RCC 7860 (cell line): ENCODE results near the gene GALNT18.

Experiments
- DNase-seq: peaks from one replicate; pipeline ENCODE4 v3.0.0-alpha.2; 2015; ENCODE audit warnings: low spot score
- FAIRE-seq: peaks from 2 replicates; lab custom pipeline; 2012; peaks lifted over from hg19 to GRCh38; lab: Jason Lieb, UNC

GALNT18 gene

GRCh38 chr11:11624926-11625325 lies 3.1 kb upstream of the GALNT18 start:
- DNase-seq, result no peak
- FAIRE-seq, result no peak

GRCh38 chr11:11624204-11624603 lies 2.4 kb upstream of the GALNT18 start:
- FAIRE-seq, result no peak

GRCh38 chr11:11622772-11623171 lies 967 bp upstream of the GALNT18 start:
- no peak for DNase-seq
- no peak for FAIRE-seq

More at GRCh38 chr11:11624204-11624603, 2.4 kb upstream of the GALNT18 start:
- DNase-seq, result no peak

GRCh38 chr11:11622340-11622706 lies 518 bp upstream of the GALNT18 start:
- FAIRE-seq (no peak), DNase-seq (no peak)

GRCh38 chr11:11620921-11621572 lies 758 bp downstream of the GALNT18 start:
- FAIRE-seq (no peak), DNase-seq (no peak)

- no peak for FAIRE-seq
- DNase-seq, result no peak
These were observed 1.5 kb downstream of the GALNT18 start for GRCh38 chr11:11620173-11620920.

GRCh38 chr11:11618973-11619435 lies 2.8 kb downstream of the GALNT18 start:
- no peak for FAIRE-seq
- DNase-seq, result no peak

- DNase-seq (no peak), FAIRE-seq (no peak)
These were observed 6.7 kb downstream of the GALNT18 start for GRCh38 chr11:11615086-11615485.

- DNase-seq (no peak), FAIRE-seq (no peak)
These were observed 9.4 kb downstream of the GALNT18 start for GRCh38 chr11:11612439-11612838.

- FAIRE-seq (no peak), DNase-seq (no peak)
These were observed 10.4 kb downstream of the GALNT18 start for GRCh38 chr11:11611381-11611780.

GRCh38 chr11:11608783-11609232 lies 13.0 kb downstream of the GALNT18 start:
- DNase-seq, result peak; percentile 68
- peak; percentile 74 for FAIRE-seq

GRCh38 chr11:11607772-11608171 lies 14.0 kb downstream of the GALNT18 start:
- FAIRE-seq, result no peak
- DNase-seq, result peak; percentile 15

- DNase-seq (no peak), FAIRE-seq (no peak)
These were observed 15.9 kb downstream of the GALNT18 start for GRCh38 chr11:11605821-11606450.

- FAIRE-seq, result no peak
- DNase-seq, result no peak
These were observed 16.6 kb downstream of the GALNT18 start for GRCh38 chr11:11605181-11605580.

- no peak for FAIRE-seq
- DNase-seq, result no peak
These were observed 17.3 kb downstream of the GALNT18 start for GRCh38 chr11:11604370-11604990.

- FAIRE-seq, result no peak
These were observed 19.8 kb downstream of the GALNT18 start for GRCh38 chr11:11602011-11602410.

GRCh38 chr11:11600288-11600687 lies 21.5 kb downstream of the GALNT18 start:
- FAIRE-seq (no peak), DNase-seq (no peak)

More at GRCh38 chr11:11602011-11602410, 19.8 kb downstream of the GALNT18 start:
- DNase-seq, result no peak

GRCh38 chr11:11598243-11598642 lies 23.6 kb downstream of the GALNT18 start:
- FAIRE-seq, result no peak
- no peak for DNase-seq

- DNase-seq (no peak), FAIRE-seq (no peak)
These were observed 27.6 kb downstream of the GALNT18 start for GRCh38 chr11:11594162-11594561.

- FAIRE-seq (no peak), DNase-seq (no peak)
These were observed 29.6 kb downstream of the GALNT18 start for GRCh38 chr11:11592146-11592684.

- FAIRE-seq (no peak), DNase-seq (no peak)
These were observed 32.4 kb downstream of the GALNT18 start for GRCh38 chr11:11589437-11589836.
